SK-N-SH (cell line): ENCODE measurements around the gene ZNF425. TPM values are rescaled to one million over a fixed set of nuclear protein-coding genes. Genes with fewer than 3 reads are reported as not detected.

Source experiments
- CTCF ChIA-PET: fragments of 300-600, 350-600 bp; formaldehyde crosslinking; extraction: SDS; loops from one replicate; lab custom pipeline; 2021; lab: Yijun Ruan, JAX
- POLR2A ChIA-PET: fragments of 350-600 bp; sonication (Branson Sonifier 250); formaldehyde crosslinking; extraction: SDS; loops from one replicate; lab custom pipeline; 2020; ENCODE audit warnings: antibody characterized with exemption, inconsistent platforms; lab: Yijun Ruan, JAX
- DNase-seq: peaks from one replicate; pipeline ENCODE4 v3.0.0; 2012
- H2AFZ ChIP-seq: fragments of 200-600 bp; sonication (generic); 2 replicates; pipeline ENCODE4 v1.8.1; 2016; ENCODE audit warnings: antibody characterized with exemption, mild to moderate bottlenecking, low read depth
- H3F3A ChIP-seq: fragments of 200-600 bp; sonication (generic); replicated peaks from 2 replicates; pipeline ENCODE3; 2016; ENCODE audit warnings: antibody characterized with exemption, mild to moderate bottlenecking; ENCODE audit not compliant: insufficient read depth
- H3K27ac ChIP-seq, 2 experiments: fragments of 200-500 bp in 1 of 2; fragments of 200-600 bp in 1 of 2; sonication (Bioruptor generic) in 1 of 2; sonication (generic), shearing (Covaris generic) in 1 of 2; 2 replicates each; pipeline versions ENCODE4 v1.5.1 to v1.6.1; 2014 to 2016; ENCODE audit warnings: low read depth in 2 of 2, inconsistent platforms in 1 of 2, low read length in 1 of 2, mild to moderate bottlenecking in 1 of 2, mixed read lengths in 1 of 2
- H3K27me3 ChIP-seq: fragments of 200-600 bp; sonication (generic), shearing (Covaris generic); 2 replicates; pipeline ENCODE4 v1.6.1; 2016; ENCODE audit warnings: mixed run types; ENCODE audit not compliant: insufficient read depth
- H3K36me3 ChIP-seq, 2 experiments: fragments of 200-500 bp in 1 of 2; fragments of 200-600 bp in 1 of 2; sonication (Bioruptor generic) in 1 of 2; sonication (generic) in 1 of 2; replicated peaks in 1 of 2; 2 replicates each; pipeline versions ENCODE3 to v1.5.1; 2014 to 2016; ENCODE audit warnings: low read length in 1 of 2, mild to moderate bottlenecking in 1 of 2; ENCODE audit not compliant: insufficient read depth in 2 of 2, control insufficient read depth in 1 of 2
- H3K4me1 ChIP-seq, 2 experiments: fragments of 200-500 bp in 1 of 2; fragments of 200-600 bp in 1 of 2; sonication (Bioruptor generic) in 1 of 2; sonication (generic), shearing (Covaris generic) in 1 of 2; 2 replicates each; pipeline versions ENCODE4 v1.5.1 to v1.6.1; 2014 to 2016; ENCODE audit warnings: low read depth in 1 of 2, low read length in 1 of 2, mixed run types in 1 of 2; ENCODE audit not compliant: insufficient read depth in 2 of 2, control insufficient read depth in 1 of 2
- H3K4me2 ChIP-seq: fragments of 200-600 bp; sonication (generic), shearing (Covaris generic); 2 replicates; pipeline ENCODE4 v1.6.1; 2017; ENCODE audit warnings: mixed run types
- H3K4me3 ChIP-seq, 2 experiments: fragments of 200-500 bp in 1 of 2; fragments of 200-600 bp in 1 of 2; sonication (Bioruptor generic) in 1 of 2; sonication (generic), shearing (Covaris generic) in 1 of 2; 2 replicates each; pipeline versions ENCODE4 v1.5.1 to v1.8.1; 2014 to 2016; ENCODE audit warnings: low read depth in 2 of 2, inconsistent platforms in 1 of 2, low read length in 1 of 2, mild to moderate bottlenecking in 1 of 2, mixed read lengths in 1 of 2, moderate library complexity in 1 of 2
- H3K79me2 ChIP-seq: fragments of 200-600 bp; sonication (generic); 2 replicates; pipeline ENCODE4 v1.8.1; 2017; ENCODE audit warnings: mild to moderate bottlenecking; ENCODE audit not compliant: insufficient read depth
- H3K9ac ChIP-seq: fragments of 200-600 bp; sonication (generic); 2 replicates; pipeline ENCODE4 v1.6.1; 2017; ENCODE audit warnings: mixed run types
- H3K9me2 ChIP-seq: fragments of 200-600 bp; sonication (generic); 2 replicates; pipeline ENCODE4 v1.6.1; 2017; ENCODE audit warnings: mixed run types
- H3K9me3 ChIP-seq: fragments of 200-600 bp; sonication (generic); 2 replicates; pipeline ENCODE4 v1.6.1; 2017; ENCODE audit warnings: mixed run types, mild to moderate bottlenecking, moderate library complexity
- H4K20me1 ChIP-seq: fragments of 200-600 bp; sonication (generic); 2 replicates; pipeline ENCODE4 v1.6.1; 2017; ENCODE audit warnings: mild to moderate bottlenecking, mixed run types; ENCODE audit not compliant: insufficient read depth
- CHD2 ChIP-seq: fragments of 150-350 bp; IDR thresholded peaks from 2 replicates; pipeline ENCODE4 v1.6.1; 2018; ENCODE audit warnings: low read length; ENCODE audit not compliant: partially characterized antibody
- ELF1 ChIP-seq: IDR thresholded peaks from 2 replicates; pipeline ENCODE4 v1.4.0; 2012
- EP300 ChIP-seq, 2 experiments: IDR thresholded peaks; 2 replicates each; pipeline versions ENCODE4 v1.4.0 to v1.6.1; 2012; ENCODE audit warnings: borderline replicate concordance in 1 of 2, low read depth in 1 of 2, low read length in 1 of 2
- EZH2phosphoT487 ChIP-seq: fragments of 200-600 bp; sonication (generic); IDR thresholded peaks from 2 replicates; pipeline ENCODE4 v1.6.1; 2017; ENCODE audit warnings: low read depth, mixed run types, mild to moderate bottlenecking, antibody characterized with exemption, moderate library complexity, borderline replicate concordance
- FOSL2 ChIP-seq: IDR thresholded peaks from 2 replicates; pipeline ENCODE4 v1.4.0; 2012; ENCODE audit warnings: low read depth, mild to moderate bottlenecking, moderate library complexity, borderline replicate concordance
- FOXM1 ChIP-seq: IDR thresholded peaks from 2 replicates; pipeline ENCODE4 v1.4.0; 2012; ENCODE audit warnings: low read depth, mild to moderate bottlenecking
- MXI1 ChIP-seq: IDR thresholded peaks from 2 replicates; pipeline ENCODE4 v1.6.1; 2012; ENCODE audit warnings: mild to moderate bottlenecking, low read depth, low read length, improper control_type of control experiment
- NFIC ChIP-seq: IDR thresholded peaks from 2 replicates; pipeline ENCODE4 v1.4.0; 2012; ENCODE audit warnings: borderline replicate concordance
- NRF1 ChIP-seq: IDR thresholded peaks from 2 replicates; pipeline ENCODE4 v1.6.1; 2012; ENCODE audit warnings: low read depth, mild to moderate bottlenecking, low read length
- POLR2AphosphoS5 ChIP-seq: IDR thresholded peaks from 2 replicates; pipeline ENCODE4 v1.6.1; 2012; ENCODE audit warnings: low read depth, low read length
- RCOR1 ChIP-seq: fragments of 150-350 bp; IDR thresholded peaks from 2 replicates; pipeline ENCODE4 v1.6.1; 2017; ENCODE audit warnings: antibody characterized with exemption, low read length
- RXRA ChIP-seq: IDR thresholded peaks from 2 replicates; pipeline ENCODE4 v1.4.0; 2012; ENCODE audit warnings: low read depth, mild to moderate bottlenecking, borderline replicate concordance
- SIN3A ChIP-seq: IDR thresholded peaks from 2 replicates; pipeline ENCODE4 v1.6.1; 2012; ENCODE audit warnings: low read depth, mild to moderate bottlenecking, low read length, moderate library complexity, borderline replicate concordance
- TEAD4 ChIP-seq: IDR thresholded peaks from 2 replicates; pipeline ENCODE4 v1.4.0; 2012; ENCODE audit warnings: mild to moderate bottlenecking, borderline replicate concordance; ENCODE audit not compliant: insufficient read depth
- YY1 ChIP-seq: IDR thresholded peaks from 2 replicates; pipeline ENCODE4 v1.4.0; 2012; ENCODE audit warnings: low read depth, mild to moderate bottlenecking
- WGBS: methylation state at CpG from one replicate; pipeline ENCODE4 v1.1.6; 2017; ENCODE audit warnings: low lambda C conversion rate; 5-methylcytosine and 5-hydroxymethylcytosine counted together
- polyA plus RNA-seq, 3 experiments: library from polyadenylated mRNA; depleted of rRNA; stranded (reverse); fragments of >200 nt; gene quantifications; 2 replicates each; pipeline ENCODE4 v1.2.3, GENCODE V29; 2012
- TF ChIP-seq, protein P1 (sequence below): fragments of 200-600 bp; sonication (generic); IDR thresholded peaks from 2 replicates; pipeline ENCODE4 v1.6.1; 2017; ENCODE audit warnings: antibody characterized with exemption, mild to moderate bottlenecking, moderate library complexity
- TF ChIP-seq, protein P2 (sequence below): fragments of 150-350 bp; IDR thresholded peaks from 2 replicates; pipeline ENCODE4 v1.6.1; 2017; ENCODE audit warnings: antibody characterized with exemption, low read length, low read depth, borderline replicate concordance
- TF ChIP-seq, protein P3 (sequence below): IDR thresholded peaks from 2 replicates; pipeline ENCODE4 v1.6.1; 2012; ENCODE audit warnings: mild to moderate bottlenecking, low read depth, low read length, moderate library complexity
- TF ChIP-seq, protein P4 (sequence below): IDR thresholded peaks from 2 replicates; pipeline ENCODE4 v1.4.0; 2012; ENCODE audit warnings: low read depth

The ZNF425 gene
- polyA plus RNA-seq, 1 of the 3 experiments (the other 2 are of a cell fraction): 1.4 TPM

DNA sequence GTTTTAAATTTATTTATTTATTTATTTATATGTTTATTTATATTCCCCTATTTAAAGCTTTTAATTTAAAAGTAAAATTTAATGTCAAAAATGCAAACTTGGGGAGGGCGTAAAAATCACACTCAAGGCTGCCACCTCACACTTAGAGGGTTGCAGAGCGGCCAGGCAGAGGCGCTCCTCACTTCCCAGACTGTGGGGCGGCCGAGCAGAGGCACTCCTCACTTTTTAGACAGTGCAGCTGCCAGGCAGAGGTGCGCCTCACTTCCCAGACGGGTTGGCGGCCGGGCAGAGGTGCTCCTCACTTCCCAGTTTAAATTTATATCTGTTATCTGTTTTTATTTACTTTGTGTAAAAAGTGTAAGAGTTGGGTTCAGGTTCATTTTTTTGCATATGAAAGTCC, 10.0 kb upstream of the ZNF425 start:
- 98% methylated on average over 9 of the region's 9 CpGs for WGBS
- H3K4me1 ChIP-seq: no peaks in the 10 kb centered on the region
- no peak overlapping the region for H3K27ac ChIP-seq
- H3K9me2 ChIP-seq: no peaks in the 10 kb centered on the region
- peaks cover 3% of the 10 kb centered on the region; the same call in 1 of the 2 replicates for H3K79me2 ChIP-seq
- H3K9ac ChIP-seq: no peak overlapping the region
- no peaks in the 10 kb centered on the region for H4K20me1 ChIP-seq
- peaks cover 3% of the 10 kb centered on the region for H3F3A ChIP-seq
- CTCF ChIA-PET: interaction anchor here (0.7 to 5.1 kb wide), 6 partner anchors 10 to 71 kb away, joined by 3 to 46 read pairs (median 8); partner anchors contain the start of genes ZNF282, ZNF398 and ZNF425
- no peak for DNase-seq
- POLR2A ChIA-PET: interaction anchor here (1.1 kb wide), 1 partner anchor 10 kb away, joined by 5 read pairs; the partner anchor contains the start of gene ZNF425
- no peak overlapping the region for H3K4me2 ChIP-seq
- H3K27me3 ChIP-seq: no peaks in the 10 kb centered on the region
- 0 out of 2 replicates have a peak, but pooled peaks cover 2% of the 10 kb centered on the region for H3K9me3 ChIP-seq
- TF ChIP-seq NFIC (no peak), RXRA (no peak), FOXM1 (no peak)
- H2AFZ ChIP-seq: no peak overlapping the region
- peaks cover 11 to 31% of the 10 kb centered on the region in 2 experiments for H3K36me3 ChIP-seq
- H3K4me3 ChIP-seq: no peak overlapping the region

DNA sequence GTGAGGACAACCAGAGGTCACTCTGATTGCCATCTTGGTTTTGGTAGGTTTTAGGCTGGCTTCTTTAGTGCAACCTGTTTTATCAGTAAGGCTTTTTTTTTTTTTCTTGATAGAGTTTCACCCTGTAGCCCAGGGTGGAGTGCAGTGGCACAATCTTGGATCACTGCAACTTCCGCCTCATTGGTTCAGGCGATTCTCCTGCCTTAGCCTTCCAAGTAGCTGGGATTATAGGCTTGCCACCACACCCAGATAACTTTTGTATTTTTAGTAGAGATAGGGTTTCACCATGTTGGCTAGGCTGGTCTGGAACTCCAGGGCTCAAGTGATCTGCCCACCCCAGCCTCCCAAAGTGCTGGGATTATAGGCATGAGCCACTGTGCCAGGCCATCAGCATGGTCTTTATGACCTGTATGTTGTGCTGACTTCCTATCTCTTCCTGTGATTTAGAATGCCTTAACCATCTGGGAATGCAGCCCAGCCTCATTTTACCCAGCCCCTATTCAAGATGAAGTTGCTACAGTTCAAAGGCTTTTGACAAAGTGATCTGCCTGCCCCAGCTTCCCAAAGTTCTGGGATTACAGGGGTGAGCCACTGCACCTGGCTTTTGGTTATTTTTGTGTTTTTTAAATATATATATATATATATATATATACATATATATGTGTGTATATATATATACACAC, 7.0 kb upstream of the ZNF425 start:
- WGBS: 100% methylated on average over 2 of the region's 2 CpGs
- ChIA-PET CTCF (interaction anchor here (1.1 to 5.1 kb wide), 3 partner anchors 10 to 29 kb away, joined by 3 to 46 read pairs (median 3); partner anchors contain the start of gene ZNF398), POLR2A (no interaction called here)
- no peak overlapping the region for H2AFZ ChIP-seq
- no peaks in the 10 kb centered on the region for H4K20me1 ChIP-seq
- H3K27ac ChIP-seq: no peak overlapping the region
- no peaks in the 10 kb centered on the region for H3K27me3 ChIP-seq
- no peak overlapping the region for H3K4me3 ChIP-seq
- H3K9ac ChIP-seq: no peak overlapping the region
- H3K4me2 ChIP-seq: no peak overlapping the region
- H3K36me3 ChIP-seq: peaks cover 19 to 54% of the 10 kb centered on the region in 2 experiments
- DNase-seq: no peak
- H3F3A ChIP-seq: no peaks in the 10 kb centered on the region
- no peaks in the 10 kb centered on the region for H3K9me2 ChIP-seq
- H3K4me1 ChIP-seq: peaks cover under 1 to 3% of the 10 kb centered on the region in 2 experiments; a peak in 2 of 4 replicates
- H3K79me2 ChIP-seq: peaks cover 7% of the 10 kb centered on the region
- peaks cover 12% of the 10 kb centered on the region; the same call in 1 of the 2 replicates for H3K9me3 ChIP-seq
- TF ChIP-seq SIN3A: no peak
- TF ChIP-seq NRF1: no peak
- no peak for TF ChIP-seq EP300 (IDR thresholded peaks at IDR 0.05; ENCODE audit: borderline replicate concordance in 1 of 2, low read depth in 1 of 2, low read length in 1 of 2)
- TF ChIP-seq, protein P1, sequence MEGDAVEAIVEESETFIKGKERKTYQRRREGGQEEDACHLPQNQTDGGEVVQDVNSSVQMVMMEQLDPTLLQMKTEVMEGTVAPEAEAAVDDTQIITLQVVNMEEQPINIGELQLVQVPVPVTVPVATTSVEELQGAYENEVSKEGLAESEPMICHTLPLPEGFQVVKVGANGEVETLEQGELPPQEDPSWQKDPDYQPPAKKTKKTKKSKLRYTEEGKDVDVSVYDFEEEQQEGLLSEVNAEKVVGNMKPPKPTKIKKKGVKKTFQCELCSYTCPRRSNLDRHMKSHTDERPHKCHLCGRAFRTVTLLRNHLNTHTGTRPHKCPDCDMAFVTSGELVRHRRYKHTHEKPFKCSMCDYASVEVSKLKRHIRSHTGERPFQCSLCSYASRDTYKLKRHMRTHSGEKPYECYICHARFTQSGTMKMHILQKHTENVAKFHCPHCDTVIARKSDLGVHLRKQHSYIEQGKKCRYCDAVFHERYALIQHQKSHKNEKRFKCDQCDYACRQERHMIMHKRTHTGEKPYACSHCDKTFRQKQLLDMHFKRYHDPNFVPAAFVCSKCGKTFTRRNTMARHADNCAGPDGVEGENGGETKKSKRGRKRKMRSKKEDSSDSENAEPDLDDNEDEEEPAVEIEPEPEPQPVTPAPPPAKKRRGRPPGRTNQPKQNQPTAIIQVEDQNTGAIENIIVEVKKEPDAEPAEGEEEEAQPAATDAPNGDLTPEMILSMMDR: no peak
- no peak for TF ChIP-seq NFIC
- TF ChIP-seq EZH2phosphoT487: no peak
- TF ChIP-seq, protein P2, sequence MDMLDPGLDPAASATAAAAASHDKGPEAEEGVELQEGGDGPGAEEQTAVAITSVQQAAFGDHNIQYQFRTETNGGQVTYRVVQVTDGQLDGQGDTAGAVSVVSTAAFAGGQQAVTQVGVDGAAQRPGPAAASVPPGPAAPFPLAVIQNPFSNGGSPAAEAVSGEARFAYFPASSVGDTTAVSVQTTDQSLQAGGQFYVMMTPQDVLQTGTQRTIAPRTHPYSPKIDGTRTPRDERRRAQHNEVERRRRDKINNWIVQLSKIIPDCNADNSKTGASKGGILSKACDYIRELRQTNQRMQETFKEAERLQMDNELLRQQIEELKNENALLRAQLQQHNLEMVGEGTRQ: no peak
- no peak for TF ChIP-seq RCOR1
- no peak for TF ChIP-seq FOSL2
- no peak for TF ChIP-seq POLR2AphosphoS5
- no peak for TF ChIP-seq MXI1
- no peak for TF ChIP-seq YY1
- TF ChIP-seq, protein P3, sequence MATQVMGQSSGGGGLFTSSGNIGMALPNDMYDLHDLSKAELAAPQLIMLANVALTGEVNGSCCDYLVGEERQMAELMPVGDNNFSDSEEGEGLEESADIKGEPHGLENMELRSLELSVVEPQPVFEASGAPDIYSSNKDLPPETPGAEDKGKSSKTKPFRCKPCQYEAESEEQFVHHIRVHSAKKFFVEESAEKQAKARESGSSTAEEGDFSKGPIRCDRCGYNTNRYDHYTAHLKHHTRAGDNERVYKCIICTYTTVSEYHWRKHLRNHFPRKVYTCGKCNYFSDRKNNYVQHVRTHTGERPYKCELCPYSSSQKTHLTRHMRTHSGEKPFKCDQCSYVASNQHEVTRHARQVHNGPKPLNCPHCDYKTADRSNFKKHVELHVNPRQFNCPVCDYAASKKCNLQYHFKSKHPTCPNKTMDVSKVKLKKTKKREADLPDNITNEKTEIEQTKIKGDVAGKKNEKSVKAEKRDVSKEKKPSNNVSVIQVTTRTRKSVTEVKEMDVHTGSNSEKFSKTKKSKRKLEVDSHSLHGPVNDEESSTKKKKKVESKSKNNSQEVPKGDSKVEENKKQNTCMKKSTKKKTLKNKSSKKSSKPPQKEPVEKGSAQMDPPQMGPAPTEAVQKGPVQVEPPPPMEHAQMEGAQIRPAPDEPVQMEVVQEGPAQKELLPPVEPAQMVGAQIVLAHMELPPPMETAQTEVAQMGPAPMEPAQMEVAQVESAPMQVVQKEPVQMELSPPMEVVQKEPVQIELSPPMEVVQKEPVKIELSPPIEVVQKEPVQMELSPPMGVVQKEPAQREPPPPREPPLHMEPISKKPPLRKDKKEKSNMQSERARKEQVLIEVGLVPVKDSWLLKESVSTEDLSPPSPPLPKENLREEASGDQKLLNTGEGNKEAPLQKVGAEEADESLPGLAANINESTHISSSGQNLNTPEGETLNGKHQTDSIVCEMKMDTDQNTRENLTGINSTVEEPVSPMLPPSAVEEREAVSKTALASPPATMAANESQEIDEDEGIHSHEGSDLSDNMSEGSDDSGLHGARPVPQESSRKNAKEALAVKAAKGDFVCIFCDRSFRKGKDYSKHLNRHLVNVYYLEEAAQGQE: no peak
- no peak for TF ChIP-seq CHD2
- TF ChIP-seq, protein P4, sequence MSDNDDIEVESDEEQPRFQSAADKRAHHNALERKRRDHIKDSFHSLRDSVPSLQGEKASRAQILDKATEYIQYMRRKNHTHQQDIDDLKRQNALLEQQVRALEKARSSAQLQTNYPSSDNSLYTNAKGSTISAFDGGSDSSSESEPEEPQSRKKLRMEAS: no peak
- no peak for TF ChIP-seq ELF1
- no peak for TF ChIP-seq TEAD4
